ENCODE data around the gene TSPAN13.

The TSPAN13 gene

GRCh38 chr7:16794986-16795385, 41.4 kb downstream of the TSPAN13 start:
- in situ Hi-C loops (cut with MboI; ENCODE audit: low sequenced_read_pairs): no loop called here
- H3K4me3 ChIP-seq: no peak overlapping the region
- no peaks in the 10 kb centered on the region for H3K36me3 ChIP-seq (replicated peaks)
- H3K9me3 ChIP-seq: no peaks in the 10 kb centered on the region; the same call in 1 of the 2 replicates
- H3K27me3 ChIP-seq (ENCODE audit: low read depth): no peaks in the 10 kb centered on the region
- DNase-seq (ENCODE audit: low spot score in 2 of 2): no peak
- H3K4me1 ChIP-seq: no peaks in the 10 kb centered on the region

GRCh38 chr7:16795624-16796023, 42.1 kb downstream of the TSPAN13 start:
- no peak overlapping the region for H3K4me3 ChIP-seq
- no peaks in the 10 kb centered on the region for H3K36me3 ChIP-seq (replicated peaks)
- in situ Hi-C loops (cut with MboI; ENCODE audit: low sequenced_read_pairs): no loop called here
- H3K9me3 ChIP-seq: no peaks in the 10 kb centered on the region; the same call in 1 of the 2 replicates
- H3K4me1 ChIP-seq: no peaks in the 10 kb centered on the region
- H3K27me3 ChIP-seq (ENCODE audit: low read depth): no peaks in the 10 kb centered on the region
- no peak for DNase-seq (ENCODE audit: low spot score in 2 of 2)

GRCh38 chr7:16801111-16801542, 47.6 kb downstream of the TSPAN13 start:
- H3K4me3 ChIP-seq: no peak overlapping the region
- H3K9me3 ChIP-seq: no peaks in the 10 kb centered on the region
- no peaks in the 10 kb centered on the region for H3K36me3 ChIP-seq (replicated peaks)
- no peaks in the 10 kb centered on the region for H3K27me3 ChIP-seq (ENCODE audit: low read depth)
- peak; percentile 22 to 71 for DNase-seq (ENCODE audit: low spot score in 2 of 2)
- in situ Hi-C loops (cut with MboI; ENCODE audit: low sequenced_read_pairs): loop anchor here (5.0 kb wide), 1 partner anchor 116 kb away; no protein-coding TSS in a partner anchor
- peaks cover 7% of the 10 kb centered on the region for H3K4me1 ChIP-seq

- no peaks in the 10 kb centered on the region for H3K9me3 ChIP-seq
- no peak for DNase-seq (ENCODE audit: low spot score in 2 of 2)
- H3K4me1 ChIP-seq: peaks cover 7% of the 10 kb centered on the region
- no peaks in the 10 kb centered on the region for H3K36me3 ChIP-seq (replicated peaks)
- H3K27me3 ChIP-seq (ENCODE audit: low read depth): no peaks in the 10 kb centered on the region
- no peak overlapping the region for H3K4me3 ChIP-seq
- in situ Hi-C loops (cut with MboI; ENCODE audit: low sequenced_read_pairs): loop anchor here (5.0 kb wide), 1 partner anchor 116 kb away; no protein-coding TSS in a partner anchor
Measured at GRCh38 chr7:16801579-16801978, 48.0 kb downstream of the TSPAN13 start.

- in situ Hi-C loops (cut with MboI; ENCODE audit: low sequenced_read_pairs): loop anchor here (5.0 kb wide), 1 partner anchor 114 kb away; no protein-coding TSS in a partner anchor
- DNase-seq (ENCODE audit: low spot score in 2 of 2): peak in 1 of 2 experiments; percentile 30
- Histone ChIP-seq H3K27me3 (ENCODE audit: low read depth) (no peaks in the 10 kb centered on the region), H3K9me3 (no peaks in the 10 kb centered on the region), H3K4me1 (peaks cover 7% of the 10 kb centered on the region), H3K4me3 (no peak overlapping the region), H3K36me3 (replicated peaks) (no peaks in the 10 kb centered on the region)
Measured at GRCh38 chr7:16803125-16803524, 49.6 kb downstream of the TSPAN13 start.

GRCh38 chr7:16803881-16804673, 50.5 kb downstream of the TSPAN13 start:
- in situ Hi-C loops (cut with MboI; ENCODE audit: low sequenced_read_pairs): loop anchor here (5.0 kb wide), 1 partner anchor 113 kb away; no protein-coding TSS in a partner anchor
- Histone ChIP-seq H3K4me3 (no peak overlapping the region), H3K27me3 (ENCODE audit: low read depth) (no peaks in the 10 kb centered on the region), H3K36me3 (replicated peaks) (no peaks in the 10 kb centered on the region), H3K9me3 (no peaks in the 10 kb centered on the region), H3K4me1 (peaks cover 7% of the 10 kb centered on the region)
- no peak for DNase-seq (ENCODE audit: low spot score in 2 of 2)

- Histone ChIP-seq H3K4me3 (no peak within 1 kb of the TSS), H3K4me1 (peaks cover 7% of the 10 kb centered on the region), H3K36me3 (replicated peaks) (no peaks in the 10 kb centered on the region), H3K27me3 (ENCODE audit: low read depth) (no peaks in the 10 kb centered on the region), H3K9me3 (no peaks in the 10 kb centered on the region)
- no peak for DNase-seq (ENCODE audit: low spot score in 2 of 2)
- in situ Hi-C loops (cut with MboI; ENCODE audit: low sequenced_read_pairs): loop anchor here (5.0 kb wide), 1 partner anchor 112 kb away; no protein-coding TSS in a partner anchor
Measured at GRCh38 chr7:16804674-16805439, 51.3 kb downstream of the TSPAN13 start, which contains the start of gene AGR2. Gene AGR2, minus strand, starts transcription at chr7:16804999. Its CDS starts 3,203 bp downstream, at chr7:16801796.

- in situ Hi-C loops (cut with MboI; ENCODE audit: low sequenced_read_pairs): no loop called here
- Histone ChIP-seq H3K4me3 (no peak overlapping the region), H3K27me3 (ENCODE audit: low read depth) (no peaks in the 10 kb centered on the region), H3K4me1 (peaks cover 7% of the 10 kb centered on the region), H3K36me3 (replicated peaks) (no peaks in the 10 kb centered on the region), H3K9me3 (no peaks in the 10 kb centered on the region)
- no peak for DNase-seq (ENCODE audit: low spot score in 2 of 2)
Measured at GRCh38 chr7:16805441-16805840, 51.9 kb downstream of the TSPAN13 start.

GRCh38 chr7:16810112-16810511, 56.6 kb downstream of the TSPAN13 start:
- H3K4me3 ChIP-seq: no peak overlapping the region
- DNase-seq (ENCODE audit: low spot score in 2 of 2): no peak
- no peaks in the 10 kb centered on the region for H3K36me3 ChIP-seq (replicated peaks)
- peaks cover 4% of the 10 kb centered on the region; the same call in 1 of the 2 replicates for H3K4me1 ChIP-seq
- in situ Hi-C loops (cut with MboI; ENCODE audit: low sequenced_read_pairs): no loop called here
- H3K27me3 ChIP-seq (ENCODE audit: low read depth): no peaks in the 10 kb centered on the region
- H3K9me3 ChIP-seq: no peaks in the 10 kb centered on the region

GRCh38 chr7:16810573-16810972, 57.0 kb downstream of the TSPAN13 start:
- H3K27me3 ChIP-seq (ENCODE audit: low read depth): no peaks in the 10 kb centered on the region
- no peaks in the 10 kb centered on the region for H3K36me3 ChIP-seq (replicated peaks)
- no peaks in the 10 kb centered on the region for H3K9me3 ChIP-seq
- H3K4me3 ChIP-seq: no peak overlapping the region
- in situ Hi-C loops (cut with MboI; ENCODE audit: low sequenced_read_pairs): no loop called here
- no peak for DNase-seq (ENCODE audit: low spot score in 2 of 2)
- H3K4me1 ChIP-seq: peaks cover 4% of the 10 kb centered on the region; the same call in 1 of the 2 replicates

- Histone ChIP-seq H3K9me3 (no peaks in the 10 kb centered on the region), H3K4me3 (no peak overlapping the region), H3K27me3 (ENCODE audit: low read depth) (no peaks in the 10 kb centered on the region), H3K36me3 (replicated peaks) (no peaks in the 10 kb centered on the region), H3K4me1 (peaks cover 4% of the 10 kb centered on the region; the same call in 1 of the 2 replicates)
- in situ Hi-C loops (cut with MboI; ENCODE audit: low sequenced_read_pairs): no loop called here
- DNase-seq (ENCODE audit: low spot score in 2 of 2): no peak
Measured at GRCh38 chr7:16811551-16811950, 58.0 kb downstream of the TSPAN13 start.

GRCh38 chr7:16812542-16813231, 59.1 kb downstream of the TSPAN13 start:
- Histone ChIP-seq H3K4me1 (peaks cover 10% of the 10 kb centered on the region), H3K36me3 (replicated peaks) (no peaks in the 10 kb centered on the region), H3K9me3 (no peaks in the 10 kb centered on the region), H3K27me3 (ENCODE audit: low read depth) (no peaks in the 10 kb centered on the region), H3K4me3 (no peak overlapping the region)
- DNase-seq (ENCODE audit: low spot score in 2 of 2): no peak
- in situ Hi-C loops (cut with MboI; ENCODE audit: low sequenced_read_pairs): no loop called here

- in situ Hi-C loops (cut with MboI; ENCODE audit: low sequenced_read_pairs): no loop called here
- H3K4me3 ChIP-seq: no peak overlapping the region
- H3K9me3 ChIP-seq: no peaks in the 10 kb centered on the region
- no peaks in the 10 kb centered on the region for H3K27me3 ChIP-seq (ENCODE audit: low read depth)
- H3K4me1 ChIP-seq: peaks cover 15% of the 10 kb centered on the region
- H3K36me3 ChIP-seq (replicated peaks): no peaks in the 10 kb centered on the region
- no peak for DNase-seq (ENCODE audit: low spot score in 2 of 2)
Measured at GRCh38 chr7:16813232-16813616, 59.7 kb downstream of the TSPAN13 start.

Measured in HAP-1 (cell line).